Measurements from ENCODE around the gene VPS41.

Gene VPS41

GRCh38 chr7:38694326-38694725, 214.7 kb downstream of the VPS41 start:
- no peaks in the 10 kb centered on the region for H3K4me1 ChIP-seq (ENCODE audit: control insufficient read depth, insufficient read depth, low read length)
- no peak overlapping the region for H3K27ac ChIP-seq (ENCODE audit: insufficient read depth, low read depth, low read length, poor library complexity, severe bottlenecking)
- 87 to 97% methylated on average over 3 of the region's 3 CpGs for WGBS, 2 experiments
- no peaks in the 10 kb centered on the region for H3K27me3 ChIP-seq (ENCODE audit: control insufficient read depth, insufficient read depth, low read length, poor library complexity, severe bottlenecking)
- H3K9me3 ChIP-seq (ENCODE audit: control insufficient read depth, low read length) = no peaks in the 10 kb centered on the region
- H3K36me3 ChIP-seq (ENCODE audit: control insufficient read depth, insufficient read depth, low read length) = no peaks in the 10 kb centered on the region
- no peak overlapping the region for H3K4me3 ChIP-seq (ENCODE audit: insufficient read depth, low read depth, low read length)

- no peaks in the 10 kb centered on the region for H3K36me3 ChIP-seq (ENCODE audit: control insufficient read depth, insufficient read depth, low read length)
Observed at GRCh38 chr7:38686888-38687287, 222.1 kb downstream of the VPS41 start.

DNA sequence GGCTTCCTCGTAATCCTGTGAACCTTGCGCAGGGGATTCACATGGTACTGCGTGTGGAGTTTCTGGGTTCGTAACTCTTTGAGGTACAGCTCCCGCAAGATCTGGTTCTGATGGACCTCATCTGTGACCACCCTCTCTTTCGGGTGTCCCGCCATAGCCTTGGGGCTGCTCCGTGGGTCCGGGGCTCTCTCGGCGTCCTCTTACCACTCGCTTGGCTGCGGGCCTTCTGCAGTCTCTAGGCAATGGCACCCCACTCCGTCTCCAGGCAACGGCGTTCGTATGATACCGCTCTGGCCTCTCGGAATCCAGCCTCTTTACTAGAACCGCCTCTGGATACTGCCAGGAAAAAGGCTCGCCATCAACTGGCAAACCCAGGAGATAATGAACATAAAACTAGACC, 223.1 kb downstream of the VPS41 start:
- WGBS, 2 experiments = 95% methylated on average over 21 of the region's 21 CpGs
- H3K9me3 ChIP-seq (ENCODE audit: control insufficient read depth, low read length) = no peaks in the 10 kb centered on the region
- H3K27ac ChIP-seq (ENCODE audit: insufficient read depth, low read depth, low read length, poor library complexity, severe bottlenecking) = no peak overlapping the region
- H3K36me3 ChIP-seq (ENCODE audit: control insufficient read depth, insufficient read depth, low read length) = no peaks in the 10 kb centered on the region
- no peak overlapping the region for H3K4me3 ChIP-seq (ENCODE audit: insufficient read depth, low read depth, low read length)
- H3K4me1 ChIP-seq (ENCODE audit: control insufficient read depth, insufficient read depth, low read length) = no peaks in the 10 kb centered on the region
- no peaks in the 10 kb centered on the region for H3K27me3 ChIP-seq (ENCODE audit: control insufficient read depth, insufficient read depth, low read length, poor library complexity, severe bottlenecking)

More at GRCh38 chr7:38686888-38687287, 222.1 kb downstream of the VPS41 start:
- 96% methylated on average over 7 of the region's 7 CpGs for WGBS, 2 experiments
- no peak overlapping the region for H3K4me3 ChIP-seq (ENCODE audit: insufficient read depth, low read depth, low read length)
- H3K4me1 ChIP-seq (ENCODE audit: control insufficient read depth, insufficient read depth, low read length) = no peaks in the 10 kb centered on the region
- H3K27me3 ChIP-seq (ENCODE audit: control insufficient read depth, insufficient read depth, low read length, poor library complexity, severe bottlenecking) = no peaks in the 10 kb centered on the region
- H3K9me3 ChIP-seq (ENCODE audit: control insufficient read depth, low read length) = no peaks in the 10 kb centered on the region
- no peak overlapping the region for H3K27ac ChIP-seq (ENCODE audit: insufficient read depth, low read depth, low read length, poor library complexity, severe bottlenecking)

DNA sequence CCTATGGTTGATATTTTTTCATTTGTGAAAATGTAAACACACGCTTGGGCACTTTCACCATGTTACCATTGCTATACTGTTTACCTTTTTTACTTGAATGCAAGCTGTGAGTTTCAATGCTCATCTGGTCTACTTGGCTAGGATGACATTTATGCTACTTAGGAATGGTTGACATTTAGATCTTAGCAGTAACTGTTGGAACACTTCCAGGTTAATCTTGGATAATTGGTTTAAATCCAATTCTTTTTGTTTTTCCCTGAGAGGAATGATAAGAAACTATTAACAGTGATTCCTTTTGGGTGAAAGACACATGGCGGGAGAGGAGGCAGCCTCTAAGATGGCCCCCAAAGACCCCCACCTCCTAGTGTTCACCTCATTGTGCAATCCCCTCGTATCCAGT, 226.4 kb downstream of the VPS41 start:
- Histone ChIP-seq H3K4me3 (ENCODE audit: insufficient read depth, low read depth, low read length) (no peak overlapping the region), H3K4me1 (ENCODE audit: control insufficient read depth, insufficient read depth, low read length) (no peaks in the 10 kb centered on the region), H3K27me3 (ENCODE audit: control insufficient read depth, insufficient read depth, low read length, poor library complexity, severe bottlenecking) (no peaks in the 10 kb centered on the region), H3K9me3 (ENCODE audit: control insufficient read depth, low read length) (no peaks in the 10 kb centered on the region), H3K36me3 (ENCODE audit: control insufficient read depth, insufficient read depth, low read length) (no peaks in the 10 kb centered on the region), H3K27ac (ENCODE audit: insufficient read depth, low read depth, low read length, poor library complexity, severe bottlenecking) (no peak overlapping the region)
- WGBS, 2 experiments = 97 to 98% methylated on average over 3 of the region's 3 CpGs

- H3K27me3 ChIP-seq (ENCODE audit: control insufficient read depth, insufficient read depth, low read length, poor library complexity, severe bottlenecking) = no peaks in the 10 kb centered on the region
- H3K9me3 ChIP-seq (ENCODE audit: control insufficient read depth, low read length) = no peaks in the 10 kb centered on the region
- no peak overlapping the region for H3K27ac ChIP-seq (ENCODE audit: insufficient read depth, low read depth, low read length, poor library complexity, severe bottlenecking)
- WGBS, 2 experiments = 85 to 96% methylated on average over 1 of the region's 1 CpG
- H3K4me3 ChIP-seq (ENCODE audit: insufficient read depth, low read depth, low read length) = no peak overlapping the region
- no peaks in the 10 kb centered on the region for H3K4me1 ChIP-seq (ENCODE audit: control insufficient read depth, insufficient read depth, low read length)
- no peaks in the 10 kb centered on the region for H3K36me3 ChIP-seq (ENCODE audit: control insufficient read depth, insufficient read depth, low read length)
Observed at GRCh38 chr7:38681882-38682281, 227.1 kb downstream of the VPS41 start.

GRCh38 chr7:38679419-38679818, 229.6 kb downstream of the VPS41 start:
- H3K27me3 ChIP-seq (ENCODE audit: control insufficient read depth, insufficient read depth, low read length, poor library complexity, severe bottlenecking) = no peaks in the 10 kb centered on the region
- no peak overlapping the region for H3K27ac ChIP-seq (ENCODE audit: insufficient read depth, low read depth, low read length, poor library complexity, severe bottlenecking)
- H3K4me3 ChIP-seq (ENCODE audit: insufficient read depth, low read depth, low read length) = no peak overlapping the region
- 89 to 90% methylated on average over 1 to 3 of the region's 3 CpGs for WGBS, 2 experiments
- H3K9me3 ChIP-seq (ENCODE audit: control insufficient read depth, low read length) = no peaks in the 10 kb centered on the region
- no peaks in the 10 kb centered on the region for H3K36me3 ChIP-seq (ENCODE audit: control insufficient read depth, insufficient read depth, low read length)
- H3K4me1 ChIP-seq (ENCODE audit: control insufficient read depth, insufficient read depth, low read length) = no peaks in the 10 kb centered on the region

DNA sequence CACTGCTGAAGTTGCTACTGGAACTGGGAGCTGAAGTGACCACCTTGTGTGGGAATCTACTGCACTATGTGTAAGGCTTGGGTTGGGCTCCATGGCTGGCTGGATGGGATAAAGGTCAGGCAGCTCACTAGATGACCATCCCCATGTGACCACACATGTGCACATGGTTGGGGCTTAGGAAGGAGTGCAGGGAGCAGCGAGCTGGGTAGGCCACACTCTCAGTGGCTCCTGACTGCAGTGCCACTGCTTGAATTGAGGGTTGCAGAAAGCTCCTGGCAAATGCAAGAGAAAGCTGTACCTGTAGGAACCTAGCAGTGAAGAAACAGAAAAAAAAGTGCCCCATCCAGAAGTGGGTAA, 230.3 kb downstream of the VPS41 start:
- Histone ChIP-seq H3K27me3 (ENCODE audit: control insufficient read depth, insufficient read depth, low read length, poor library complexity, severe bottlenecking) (no peaks in the 10 kb centered on the region), H3K27ac (ENCODE audit: insufficient read depth, low read depth, low read length, poor library complexity, severe bottlenecking) (no peak overlapping the region), H3K4me1 (ENCODE audit: control insufficient read depth, insufficient read depth, low read length) (no peaks in the 10 kb centered on the region), H3K36me3 (ENCODE audit: control insufficient read depth, insufficient read depth, low read length) (no peaks in the 10 kb centered on the region), H3K4me3 (ENCODE audit: insufficient read depth, low read depth, low read length) (no peak overlapping the region), H3K9me3 (ENCODE audit: control insufficient read depth, low read length) (no peaks in the 10 kb centered on the region)
- WGBS, 2 experiments = 92 to 95% methylated on average over 1 of the region's 1 CpG

- no peaks in the 10 kb centered on the region for H3K9me3 ChIP-seq (ENCODE audit: control insufficient read depth, low read length)
- H3K27ac ChIP-seq (ENCODE audit: insufficient read depth, low read depth, low read length, poor library complexity, severe bottlenecking) = no peak overlapping the region
- H3K4me3 ChIP-seq (ENCODE audit: insufficient read depth, low read depth, low read length) = no peak overlapping the region
- no peaks in the 10 kb centered on the region for H3K27me3 ChIP-seq (ENCODE audit: control insufficient read depth, insufficient read depth, low read length, poor library complexity, severe bottlenecking)
- H3K36me3 ChIP-seq (ENCODE audit: control insufficient read depth, insufficient read depth, low read length) = no peaks in the 10 kb centered on the region
- WGBS, 2 experiments = 92 to 95% methylated on average over 5 of the region's 5 CpGs
- H3K4me1 ChIP-seq (ENCODE audit: control insufficient read depth, insufficient read depth, low read length) = no peaks in the 10 kb centered on the region
Observed at GRCh38 chr7:38677981-38678697, 230.9 kb downstream of the VPS41 start.

DNA sequence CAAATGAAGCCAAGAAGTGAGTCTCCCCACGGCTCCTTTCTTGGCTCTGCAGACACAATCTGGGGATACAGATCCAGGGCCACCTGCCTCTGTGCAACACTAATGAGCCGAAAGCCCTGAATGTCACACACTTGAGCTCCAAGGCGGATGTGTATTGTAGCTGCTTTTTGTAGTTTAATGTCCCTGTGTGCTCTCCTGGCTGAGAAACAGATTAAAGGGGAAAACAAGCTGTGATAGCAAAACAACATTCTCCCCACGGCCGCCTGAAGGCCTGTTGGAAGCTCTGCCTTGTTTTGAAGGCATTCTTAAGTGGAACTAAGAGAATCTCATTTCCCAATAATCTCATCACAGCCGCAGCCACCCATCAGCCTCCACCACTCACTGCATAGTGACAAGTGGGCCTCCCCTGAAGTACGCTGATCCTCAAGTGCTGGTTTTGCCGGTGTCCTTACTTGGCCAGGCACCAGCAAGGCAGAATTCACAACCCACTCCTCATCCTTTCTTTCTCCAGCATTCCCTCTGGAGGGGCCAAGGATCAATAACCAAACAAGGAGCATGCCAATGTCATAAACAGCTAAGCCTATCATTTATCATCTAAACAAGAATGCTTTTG, 233.4 kb downstream of the VPS41 start:
- Histone ChIP-seq H3K4me3 (ENCODE audit: insufficient read depth, low read depth, low read length) (no peak overlapping the region), H3K27me3 (ENCODE audit: control insufficient read depth, insufficient read depth, low read length, poor library complexity, severe bottlenecking) (no peaks in the 10 kb centered on the region), H3K36me3 (ENCODE audit: control insufficient read depth, insufficient read depth, low read length) (no peaks in the 10 kb centered on the region), H3K9me3 (ENCODE audit: control insufficient read depth, low read length) (no peaks in the 10 kb centered on the region), H3K27ac (ENCODE audit: insufficient read depth, low read depth, low read length, poor library complexity, severe bottlenecking) (no peak overlapping the region), H3K4me1 (ENCODE audit: control insufficient read depth, insufficient read depth, low read length) (no peaks in the 10 kb centered on the region)
- WGBS, 2 experiments = 72 to 81% methylated on average over 8 of the region's 8 CpGs

DNA sequence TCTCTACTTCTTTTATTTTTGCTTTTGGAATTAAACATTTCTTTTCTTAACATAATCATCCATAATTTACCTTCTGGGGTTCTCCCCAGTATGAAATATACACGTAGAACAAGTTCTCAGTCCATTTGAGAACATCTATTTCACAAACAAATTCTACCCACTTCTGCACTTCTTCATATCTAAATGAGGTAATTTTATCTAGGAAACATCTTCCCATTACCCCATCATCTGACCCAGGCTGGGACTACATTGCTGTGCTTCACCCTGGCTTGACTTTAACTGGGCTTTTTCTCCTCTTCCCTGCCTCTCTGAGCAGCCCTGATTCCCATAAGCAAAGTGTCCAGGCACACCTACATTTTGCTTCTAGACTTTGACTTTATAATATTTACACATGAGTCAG, 234.5 kb downstream of the VPS41 start:
- Histone ChIP-seq H3K36me3 (ENCODE audit: control insufficient read depth, insufficient read depth, low read length) (no peaks in the 10 kb centered on the region), H3K27me3 (ENCODE audit: control insufficient read depth, insufficient read depth, low read length, poor library complexity, severe bottlenecking) (no peaks in the 10 kb centered on the region), H3K4me1 (ENCODE audit: control insufficient read depth, insufficient read depth, low read length) (no peaks in the 10 kb centered on the region), H3K9me3 (ENCODE audit: control insufficient read depth, low read length) (no peaks in the 10 kb centered on the region), H3K4me3 (ENCODE audit: insufficient read depth, low read depth, low read length) (no peak overlapping the region), H3K27ac (ENCODE audit: insufficient read depth, low read depth, low read length, poor library complexity, severe bottlenecking) (no peak overlapping the region)
- 85 to 91% methylated on average over 1 of the region's 1 CpG for WGBS, 2 experiments

Data from ectodermal cell (in vitro differentiated cells).